GM19043 (cell line): Measurements from ENCODE around the gene RAD21L1.
"Not testable (repeated sequence)": the region's sequence is repeated elsewhere in the genome, so short reads cannot be mapped to it uniquely, and the experiment has no call there.

Source experiments
- ATAC-seq: cut with Tn5 transposase; IDR thresholded peaks from one replicate; pipeline ENCODE4 v1.9.1; 2021; ENCODE audit warnings: low read depth; ENCODE audit not compliant: unreplicated experiment

Gene RAD21L1

GRCh38 chr20:1199212-1199873 is 26.5 kb upstream of the RAD21L1 start:
- no peak for ATAC-seq

- no peak for ATAC-seq
Measured at GRCh38 chr20:1199964-1200363, 25.9 kb upstream of the RAD21L1 start.

GRCh38 chr20:1202762-1203504 is 22.9 kb upstream of the RAD21L1 start, which contains the start of gene C20orf202:
TSS of gene C20orf202 (plus strand) at chr20:1203454. CDS start at chr20:1203586, 132 bp downstream.
- no peak for ATAC-seq

GRCh38 chr20:1203630-1204029 is 22.2 kb upstream of the RAD21L1 start:
- ATAC-seq: no peak

- no peak for ATAC-seq
Measured at GRCh38 chr20:1204113-1204512, 21.7 kb upstream of the RAD21L1 start.

GRCh38 chr20:1204576-1204975 is 21.3 kb upstream of the RAD21L1 start:
- ATAC-seq: no peak

- no peak for ATAC-seq
Measured at GRCh38 chr20:1205802-1206201, 20.0 kb upstream of the RAD21L1 start.

- no peak for ATAC-seq
Measured at GRCh38 chr20:1206366-1207148, 19.3 kb upstream of the RAD21L1 start.

GRCh38 chr20:1207293-1207878 is 18.5 kb upstream of the RAD21L1 start:
- ATAC-seq: no peak

GRCh38 chr20:1209447-1210387 is 16.1 kb upstream of the RAD21L1 start:
- ATAC-seq: no peak

GRCh38 chr20:1210501-1210900 is 15.3 kb upstream of the RAD21L1 start:
- ATAC-seq: no peak

- no peak for ATAC-seq
Measured at GRCh38 chr20:1212023-1212422, 13.8 kb upstream of the RAD21L1 start.

- ATAC-seq: peak; percentile 61
Measured at GRCh38 chr20:1212607-1213396, 13.0 kb upstream of the RAD21L1 start.

- no peak for ATAC-seq
Measured at GRCh38 chr20:1214838-1215261, 11.0 kb upstream of the RAD21L1 start.

GRCh38 chr20:1215386-1216170 is 10.3 kb upstream of the RAD21L1 start:
- no peak for ATAC-seq

GRCh38 chr20:1216527-1217427 is 9.1 kb upstream of the RAD21L1 start:
- not testable (repeated sequence) for ATAC-seq

GRCh38 chr20:1222750-1223149 is 3.1 kb upstream of the RAD21L1 start:
- not testable (repeated sequence) for ATAC-seq
